HFFc6 (cell line): ENCODE results near the gene AK4. TPM values are rescaled to one million over a fixed set of nuclear protein-coding genes. Genes with fewer than 3 reads are reported as not detected.
A peak's percentile ranks its signal among the peaks of the same experiment; 100 is the strongest.

Experiments
- DNase-seq: peaks from one replicate; pipeline ENCODE4 v3.0.0-alpha.2; 2018
- H3K27ac Mint-ChIP-seq: 2 replicates; pipeline ENCODE4 v1.8.0; 2020; ENCODE audit warnings: mild to moderate bottlenecking, mixed read lengths
- H3K27me3 Mint-ChIP-seq: 2 replicates; pipeline ENCODE4 v1.8.0; 2021; ENCODE audit warnings: mild to moderate bottlenecking, moderate library complexity, mixed read lengths; ENCODE audit not compliant: insufficient read depth
- H3K36me3 Mint-ChIP-seq: 2 replicates; pipeline ENCODE4 v1.8.0; 2021; ENCODE audit warnings: low read depth, mixed read lengths
- H3K4me1 Mint-ChIP-seq: 2 replicates; pipeline ENCODE4 v1.8.0; 2020; ENCODE audit warnings: low read depth, mixed read lengths
- H3K4me3 Mint-ChIP-seq: 2 replicates; pipeline ENCODE4 v1.8.0; 2020; ENCODE audit warnings: mild to moderate bottlenecking, moderate library complexity, mixed read lengths
- H3K9me3 Mint-ChIP-seq: 2 replicates; pipeline ENCODE4 v1.8.0; 2020; ENCODE audit warnings: mild to moderate bottlenecking, mixed read lengths
- CTCF ChIP-seq: fragments of 200-600 bp; sonication (generic); IDR thresholded peaks from 2 replicates; pipeline ENCODE4 v1.5.0; 2021; ENCODE audit warnings: antibody characterized with exemption, mild to moderate bottlenecking
- total RNA-seq, 6 experiments: library from RNA; stranded (reverse); fragmentation: NEBNext Ultra II Directional; extraction: Animal tissue kit (Norgen Biotek cat#: 25700); gene quantifications; 2 replicates in 1 of 6; 3 replicates in 5 of 6; pipeline ENCODE4 v1.2.3, GENCODE V29; 2021

Gene AK4
- total RNA-seq, 6 experiments from 2014 or later: 0.25 to 3.3 (median 0.53) TPM

DNA sequence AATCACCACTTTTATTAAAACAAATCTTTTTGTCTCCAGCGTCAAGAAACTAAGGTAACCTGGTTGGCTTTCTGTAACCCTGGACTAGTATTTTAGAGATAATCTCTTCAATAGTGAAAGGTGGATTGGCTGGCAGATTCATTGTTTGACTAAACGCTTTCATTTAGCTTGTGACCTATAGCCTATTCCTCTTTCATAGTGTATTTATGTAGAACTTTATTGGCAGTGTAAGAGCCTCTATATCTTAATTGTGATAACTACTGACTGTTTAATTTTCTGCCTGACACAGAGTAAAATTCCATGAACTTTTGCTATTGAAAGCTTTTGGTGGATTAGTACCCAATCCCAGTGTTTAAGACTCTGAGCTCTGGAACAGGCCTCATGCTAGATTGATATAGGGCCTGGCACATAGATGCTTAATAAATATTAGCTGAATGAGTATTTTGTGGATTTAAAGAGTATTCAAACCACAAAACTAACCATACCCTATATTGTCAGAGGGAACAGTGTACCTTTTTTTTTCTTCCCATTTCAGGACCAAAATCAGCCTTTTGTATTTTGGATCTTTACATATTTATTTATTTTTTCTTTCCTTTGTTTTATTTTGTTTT is 34.8 kb downstream of the AK4 start:
- H3K27ac Mint-ChIP-seq: no peak overlapping the region
- no peak for TF ChIP-seq CTCF
- no peaks in the 10 kb centered on the region for H3K9me3 Mint-ChIP-seq
- DNase-seq: no peak
- H3K4me3 Mint-ChIP-seq: no peak overlapping the region
- H3K27me3 Mint-ChIP-seq: peaks cover 31% of the 10 kb centered on the region
- H3K36me3 Mint-ChIP-seq: no peaks in the 10 kb centered on the region
- H3K4me1 Mint-ChIP-seq: peaks cover 6% of the 10 kb centered on the region

GRCh38 chr1:65189576-65190115 is 41.6 kb downstream of the AK4 start:
- H3K9me3 Mint-ChIP-seq: no peaks in the 10 kb centered on the region
- no peak overlapping the region for H3K4me3 Mint-ChIP-seq
- no peaks in the 10 kb centered on the region for H3K36me3 Mint-ChIP-seq
- no peak overlapping the region for H3K27ac Mint-ChIP-seq
- peak; percentile 22 for DNase-seq
- H3K27me3 Mint-ChIP-seq: peaks cover 21% of the 10 kb centered on the region
- no peak for TF ChIP-seq CTCF
- peaks cover 10% of the 10 kb centered on the region; the same call in 1 of the 2 replicates for H3K4me1 Mint-ChIP-seq

GRCh38 chr1:65190229-65190628 is 42.2 kb downstream of the AK4 start:
- Mint-ChIP-seq H3K36me3 (no peaks in the 10 kb centered on the region), H3K4me3 (no peak overlapping the region), H3K27ac (no peak overlapping the region), H3K27me3 (peaks cover 21% of the 10 kb centered on the region), H3K9me3 (no peaks in the 10 kb centered on the region), H3K4me1 (peaks cover 16% of the 10 kb centered on the region)
- no peak for TF ChIP-seq CTCF
- DNase-seq: no peak

DNA sequence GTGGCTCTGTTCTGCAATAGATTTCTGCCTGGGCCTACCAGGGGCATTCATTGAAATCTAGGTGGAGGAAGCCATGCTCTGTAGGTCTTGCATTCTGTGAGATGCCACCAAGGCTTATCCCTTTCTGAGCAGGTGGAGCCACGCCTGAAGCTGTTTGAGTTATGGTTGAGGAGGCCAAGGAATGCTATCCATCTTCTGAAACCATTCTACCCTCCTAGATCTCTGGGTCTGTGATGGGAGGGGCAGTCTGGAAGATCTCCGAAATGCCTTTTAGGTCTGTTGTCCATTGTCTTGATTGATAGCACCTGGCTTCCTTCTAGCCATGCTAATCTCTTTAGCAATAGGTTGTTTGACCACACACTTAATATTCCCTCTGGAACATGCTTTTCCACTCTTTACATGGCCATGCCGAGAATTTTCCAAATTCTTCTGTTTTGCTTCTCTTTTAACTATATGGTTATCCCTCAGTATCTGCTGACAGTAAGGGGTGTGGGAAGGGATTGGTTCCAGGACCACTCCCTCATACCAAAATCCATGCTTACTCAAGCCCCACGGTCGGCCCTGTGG is 45.2 kb downstream of the AK4 start:
- TF ChIP-seq CTCF: no peak
- no peak overlapping the region for H3K27ac Mint-ChIP-seq

GRCh38 chr1:65195495-65196417 is 47.8 kb downstream of the AK4 start:
- peak; percentile 33 for DNase-seq
- Mint-ChIP-seq H3K27ac (peak overlapping the region; percentile 24; the same call in 1 of the 2 replicates), H3K36me3 (no peaks in the 10 kb centered on the region), H3K4me3 (no peak overlapping the region), H3K4me1 (peaks cover 17% of the 10 kb centered on the region), H3K9me3 (no peaks in the 10 kb centered on the region), H3K27me3 (peaks cover 24% of the 10 kb centered on the region)
- no peak for TF ChIP-seq CTCF

More for the DNA sequence above, 45.2 kb downstream of the AK4 start:
- H3K36me3 Mint-ChIP-seq: no peaks in the 10 kb centered on the region
- no peak overlapping the region for H3K4me3 Mint-ChIP-seq
- H3K27me3 Mint-ChIP-seq: peaks cover 22% of the 10 kb centered on the region
- DNase-seq: no peak
- no peaks in the 10 kb centered on the region for H3K9me3 Mint-ChIP-seq
- peaks cover 26% of the 10 kb centered on the region for H3K4me1 Mint-ChIP-seq
